IMR-90 (cell line): Measurements from ENCODE around the gene ADAMTS18. TPM values are rescaled to one million over a fixed set of nuclear protein-coding genes. Genes with fewer than 3 reads are reported as not detected.

Experiments
- ATAC-seq: fragments of 200-7000 bp; cut with Tn5 transposase; 2 replicates; pipeline ENCODE4 v1.9.1; 2020; ENCODE audit warnings: low read depth, mild to moderate bottlenecking, moderate library complexity
- BruUV-seq: library from RNA; stranded (reverse); fragments of 400-500 nt; replicated peaks from 2 replicates; lab custom pipeline; 2021; lab: Mats Ljungman, UMichigan
- CTCF ChIA-PET: fragments of 300-600 bp; formaldehyde crosslinking; extraction: SDS; loops from one replicate; lab custom pipeline; 2021; ENCODE audit warnings: antibody characterized with exemption; lab: Yijun Ruan, JAX
- POLR2A ChIA-PET: fragments of 300-600 bp; sonication (Branson Sonifier 250); formaldehyde crosslinking; loops from one replicate; lab custom pipeline; 2022; ENCODE audit warnings: antibody characterized with exemption; ENCODE audit not compliant: unreplicated experiment; lab: Charles Lee
- DNase-seq: peaks from one replicate; pipeline ENCODE4 v3.0.0; 2013
- H2AFZ ChIP-seq: replicated peaks from 2 replicates; pipeline ENCODE3; 2013; ENCODE audit warnings: low read length, mild to moderate bottlenecking; ENCODE audit not compliant: poor library complexity
- H2AK5ac ChIP-seq: 2 replicates; pipeline ENCODE4 v1.6.1; 2013; ENCODE audit warnings: low read depth, low read length, inconsistent platforms
- H2AK9ac ChIP-seq: replicated peaks from 2 replicates; pipeline ENCODE3; 2013; ENCODE audit warnings: mild to moderate bottlenecking, low read depth, low read length, moderate library complexity; ENCODE audit not compliant: poor library complexity
- H2BK120ac ChIP-seq: 2 replicates; pipeline ENCODE4 v1.6.1; 2013; ENCODE audit warnings: low read depth, low read length, inconsistent platforms
- H2BK15ac ChIP-seq: 3 replicates; pipeline ENCODE4 v1.6.1; 2013; ENCODE audit warnings: low read depth, low read length, inconsistent platforms
- H2BK20ac ChIP-seq: 2 replicates; pipeline ENCODE4 v1.6.1; 2013; ENCODE audit warnings: low read depth, mild to moderate bottlenecking, inconsistent platforms, low read length, moderate library complexity
- H2BK5ac ChIP-seq: 2 replicates; pipeline ENCODE4 v1.6.1; 2013; ENCODE audit warnings: mild to moderate bottlenecking, low read depth, low read length, inconsistent platforms; ENCODE audit not compliant: poor library complexity, severe bottlenecking
- H3K14ac ChIP-seq: replicated peaks from 2 replicates; pipeline ENCODE4 v1.6.1; 2013; ENCODE audit warnings: low read depth, low read length, inconsistent platforms
- H3K18ac ChIP-seq: 2 replicates; pipeline ENCODE4 v1.6.1; 2013; ENCODE audit warnings: low read depth, low read length, control low read depth
- H3K23ac ChIP-seq: 2 replicates; pipeline ENCODE4 v1.6.1; 2013; ENCODE audit warnings: low read depth, low read length, inconsistent platforms
- H3K27ac ChIP-seq: 2 replicates; pipeline ENCODE4 v1.5.1; 2013; ENCODE audit warnings: mild to moderate bottlenecking, control low read depth, low read length; ENCODE audit not compliant: insufficient read depth
- H3K27me3 ChIP-seq: 2 replicates; pipeline ENCODE4 v1.6.1; 2013; ENCODE audit warnings: low read length; ENCODE audit not compliant: control insufficient read depth, insufficient read depth
- H3K36me3 ChIP-seq: 2 replicates; pipeline ENCODE4 v1.6.1; 2013; ENCODE audit warnings: low read length, mixed read lengths; ENCODE audit not compliant: control insufficient read depth, insufficient read depth
- H3K4ac ChIP-seq: 2 replicates; pipeline ENCODE4 v1.6.1; 2013; ENCODE audit warnings: low read depth, low read length, inconsistent platforms
- H3K4me1 ChIP-seq: 2 replicates; pipeline ENCODE4 v1.6.1; 2013; ENCODE audit warnings: low read length, mixed read lengths; ENCODE audit not compliant: control insufficient read depth, insufficient read depth
- H3K4me2 ChIP-seq: 2 replicates; pipeline ENCODE4 v1.6.1; 2013; ENCODE audit warnings: low read depth, mild to moderate bottlenecking, control low read depth, low read length, moderate library complexity
- H3K4me3 ChIP-seq: 2 replicates; pipeline ENCODE4 v1.5.1; 2013; ENCODE audit warnings: low read depth, mild to moderate bottlenecking, control low read depth, low read length, moderate library complexity; ENCODE audit not compliant: insufficient read depth
- H3K56ac ChIP-seq: 2 replicates; pipeline ENCODE4 v1.6.1; 2013; ENCODE audit warnings: low read length, inconsistent platforms; ENCODE audit not compliant: insufficient read depth; ENCODE audit errors: extremely low read depth
- H3K79me1 ChIP-seq, 2 experiments: 2 replicates each; pipeline ENCODE4 v1.6.1; 2013; ENCODE audit warnings: low read length in 2 of 2, inconsistent platforms in 1 of 2, low read depth in 1 of 2
- H3K9ac ChIP-seq: 2 replicates; pipeline ENCODE4 v1.6.1; 2013; ENCODE audit warnings: low read depth, low read length, control low read depth
- H3K9me1 ChIP-seq: 2 replicates; pipeline ENCODE4 v1.6.1; 2013; ENCODE audit warnings: low read length, inconsistent platforms; ENCODE audit not compliant: insufficient read depth
- H3K9me3 ChIP-seq: 2 replicates; pipeline ENCODE4 v1.6.1; 2013; ENCODE audit warnings: low read length; ENCODE audit not compliant: control insufficient read depth, insufficient read depth
- H4K20me1 ChIP-seq: 2 replicates; pipeline ENCODE4 v1.6.1; 2013; ENCODE audit warnings: low read length, inconsistent platforms; ENCODE audit not compliant: insufficient read depth
- H4K5ac ChIP-seq: 2 replicates; pipeline ENCODE4 v1.6.1; 2013; ENCODE audit warnings: mild to moderate bottlenecking, low read depth, low read length, control low read depth
- H4K8ac ChIP-seq, 2 experiments: 2 replicates each; pipeline ENCODE4 v1.6.1; 2013; ENCODE audit warnings: low read depth in 2 of 2, low read length in 2 of 2, control low read depth in 1 of 2, inconsistent platforms in 1 of 2
- H4K91ac ChIP-seq: 2 replicates; pipeline ENCODE4 v1.6.1; 2013; ENCODE audit warnings: low read depth, low read length, inconsistent platforms; ENCODE audit not compliant: insufficient read depth
- ELK1 ChIP-seq: fragments of 150-350 bp; IDR thresholded peaks from 2 replicates; pipeline ENCODE4 v1.6.1; 2016; ENCODE audit warnings: low read depth, mild to moderate bottlenecking, low read length, moderate library complexity, borderline replicate concordance
- WGBS, 2 experiments: methylation state at CpG; one replicate each; pipeline versions ENCODE4 v1.1.5 to v1.1.7; 2013; ENCODE audit warnings: missing lambda C conversion rate in 2 of 2; ENCODE audit not compliant: insufficient read length in 1 of 2; ENCODE audit errors: extremely low coverage in 2 of 2; 5-methylcytosine and 5-hydroxymethylcytosine counted together
- dilution Hi-C: fragments of 300-500 bp; cut with HindIII; formaldehyde crosslinking; loops from one replicate; pipeline ENCODE4 v1.14.3; 2018; ENCODE audit warnings: low sequenced_read_pairs; ENCODE audit not compliant: unreplicated experiment
- in situ Hi-C: fragments of 300-500 bp; cut with MboI; formaldehyde crosslinking; loops from 3 replicates; pipeline ENCODE4 v1.14.3; 2019; ENCODE audit warnings: low sequenced_read_pairs, inconsistent platforms, mixed read lengths
- intact Hi-C: fragments of 100-400 bp; cut with micrococcal nuclease; formaldehyde crosslinking; loops from 2 replicates; pipeline ENCODE4 v1.10.0; 2022
- polyA plus RNA-seq, 3 experiments: library from polyadenylated mRNA; depleted of rRNA; stranded (reverse); fragments of >200 nt; gene quantifications; 2 replicates each; pipeline ENCODE4 v1.2.3, GENCODE V29; 2012; ENCODE audit warnings: low replicate concordance in 1 of 3
- total RNA-seq: library from RNA; depleted of rRNA; stranded (reverse); fragments of >200 nt; gene quantifications from 2 replicates; pipeline ENCODE4 v1.2.3, GENCODE V29; 2012

ADAMTS18 gene
- total and polyA plus RNA-seq, 2 of the 4 experiments (the other 2 are of a cell fraction), result not detected

- H3K79me1 ChIP-seq, result no peaks in the 10 kb centered on the region
- WGBS, 2 experiments, result no CpG with 5 or more reads among the region's 1 CpG
- BruUV-seq, result no TSS peak
- H3K27ac ChIP-seq, result no peak overlapping the region
- dilution Hi-C loops (no loop called here), intact Hi-C loops (no loop called here), in situ Hi-C loops (no loop called here)
- ChIA-PET POLR2A (no interaction called here), CTCF (no interaction called here)
- no peak overlapping the region for H4K91ac ChIP-seq
- no peak for ATAC-seq
- no peak overlapping the region for H3K56ac ChIP-seq
- H2BK120ac ChIP-seq, result no peak overlapping the region
- no peak overlapping the region for H2AFZ ChIP-seq
- no peak overlapping the region for H2BK20ac ChIP-seq
- no peak overlapping the region for H3K4ac ChIP-seq
- H3K14ac ChIP-seq, result no peak overlapping the region
- H2BK5ac ChIP-seq, result no peak overlapping the region
- H3K4me2 ChIP-seq, result no peak overlapping the region
- no peak overlapping the region for H3K18ac ChIP-seq
- H3K4me1 ChIP-seq, result no peaks in the 10 kb centered on the region
- no peak overlapping the region for H2BK15ac ChIP-seq
- no peak for TF ChIP-seq ELK1
- H3K27me3 ChIP-seq, result no peaks in the 10 kb centered on the region
- H3K9me1 ChIP-seq, result no peaks in the 10 kb centered on the region
- H3K23ac ChIP-seq, result no peak overlapping the region
- no peak overlapping the region for H2AK9ac ChIP-seq
- no peaks in the 10 kb centered on the region for H4K20me1 ChIP-seq
- no peak overlapping the region for H2AK5ac ChIP-seq
- H4K8ac ChIP-seq, result no peak overlapping the region
- H3K4me3 ChIP-seq, result no peak overlapping the region
- H4K5ac ChIP-seq, result no peak overlapping the region
- no peak for DNase-seq
- no peak overlapping the region for H3K9ac ChIP-seq
- no peaks in the 10 kb centered on the region for H3K36me3 ChIP-seq
- H3K9me3 ChIP-seq, result no peaks in the 10 kb centered on the region
Observed at GRCh38 chr16:77399066-77399465, 35.8 kb downstream of the ADAMTS18 start.
